Measurements from ENCODE around the gene CLCN6.

DNA sequence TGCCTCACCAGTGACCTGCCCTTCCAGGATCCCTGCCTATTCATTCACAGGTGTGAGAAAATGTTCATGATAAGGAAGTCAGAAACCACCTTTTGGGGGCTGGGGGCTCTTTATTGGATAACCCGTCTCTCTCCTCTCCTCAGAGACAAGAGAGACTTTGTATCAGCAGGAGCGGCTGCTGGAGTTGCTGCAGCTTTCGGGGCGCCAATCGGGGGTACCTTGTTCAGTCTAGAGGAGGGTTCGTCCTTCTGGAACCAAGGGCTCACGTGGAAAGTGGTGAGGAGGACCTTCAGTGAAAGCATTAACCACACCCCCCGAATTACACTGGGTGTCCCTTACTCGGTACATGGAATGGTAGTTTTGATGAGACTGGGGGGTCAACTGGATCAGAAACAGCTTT is 21.0 kb downstream of the CLCN6 start:
- TF ChIP-seq, protein P1, sequence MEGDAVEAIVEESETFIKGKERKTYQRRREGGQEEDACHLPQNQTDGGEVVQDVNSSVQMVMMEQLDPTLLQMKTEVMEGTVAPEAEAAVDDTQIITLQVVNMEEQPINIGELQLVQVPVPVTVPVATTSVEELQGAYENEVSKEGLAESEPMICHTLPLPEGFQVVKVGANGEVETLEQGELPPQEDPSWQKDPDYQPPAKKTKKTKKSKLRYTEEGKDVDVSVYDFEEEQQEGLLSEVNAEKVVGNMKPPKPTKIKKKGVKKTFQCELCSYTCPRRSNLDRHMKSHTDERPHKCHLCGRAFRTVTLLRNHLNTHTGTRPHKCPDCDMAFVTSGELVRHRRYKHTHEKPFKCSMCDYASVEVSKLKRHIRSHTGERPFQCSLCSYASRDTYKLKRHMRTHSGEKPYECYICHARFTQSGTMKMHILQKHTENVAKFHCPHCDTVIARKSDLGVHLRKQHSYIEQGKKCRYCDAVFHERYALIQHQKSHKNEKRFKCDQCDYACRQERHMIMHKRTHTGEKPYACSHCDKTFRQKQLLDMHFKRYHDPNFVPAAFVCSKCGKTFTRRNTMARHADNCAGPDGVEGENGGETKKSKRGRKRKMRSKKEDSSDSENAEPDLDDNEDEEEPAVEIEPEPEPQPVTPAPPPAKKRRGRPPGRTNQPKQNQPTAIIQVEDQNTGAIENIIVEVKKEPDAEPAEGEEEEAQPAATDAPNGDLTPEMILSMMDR (IDR thresholded peaks at IDR 0.05), result no peak
- no peak for TF ChIP-seq POLR2A (IDR thresholded peaks at IDR 0.05)

Data from adrenal gland (tissue), 5 donors.